ENCODE measurements around the gene AP4B1.
"Not testable (repeated sequence)": the region's sequence is repeated elsewhere in the genome, so short reads cannot be mapped to it uniquely, and the experiment has no call there.

Gene AP4B1

DNA sequence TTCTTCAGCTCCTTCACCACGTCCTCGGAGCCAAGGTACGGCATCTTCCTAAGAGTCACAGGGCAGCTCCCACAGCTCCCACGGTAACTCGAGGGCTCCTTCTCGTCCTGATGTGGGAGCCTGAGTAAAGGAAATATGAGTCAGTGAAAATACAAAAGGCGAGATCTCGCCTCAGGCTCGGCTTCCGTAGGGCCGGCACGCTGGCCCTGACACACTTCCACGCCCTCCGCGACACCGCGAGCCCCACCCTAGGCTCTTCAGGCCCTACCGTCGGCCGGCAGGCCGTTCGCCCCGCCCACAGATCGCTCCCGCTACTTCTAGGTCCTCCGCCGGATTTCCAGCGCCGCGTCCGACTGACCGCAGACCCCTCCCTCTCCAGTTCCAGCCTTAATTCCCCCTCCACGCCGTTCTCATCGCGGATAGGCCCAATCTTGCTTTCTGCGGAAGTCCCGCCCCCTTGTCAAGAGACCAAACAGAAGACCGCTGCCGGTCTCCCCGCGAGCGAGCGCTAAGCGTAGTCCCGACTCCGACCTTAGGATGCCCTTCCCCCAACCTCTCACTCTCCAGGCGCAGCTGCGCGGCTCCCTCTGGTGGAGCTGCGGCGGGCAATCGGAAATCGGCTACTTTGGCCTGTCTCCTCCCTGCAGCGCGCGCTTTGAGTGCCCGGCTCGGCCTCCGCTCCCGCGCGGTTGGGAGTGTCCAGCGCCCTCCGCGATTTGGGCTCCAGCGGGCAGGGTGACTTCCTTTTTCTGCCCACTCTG lies at the start of gene AP4B1, which contains the start of gene DCLRE1B:
Gene AP4B1, minus strand, starts transcription at position 126 of the 761 bp plus-strand sequence. Its CDS starts 82 bp downstream, at position 44.
Gene DCLRE1B, plus strand, starts transcription at position 653 of the 761 bp plus-strand sequence. CDS start 261 bp downstream, outside the sequence.
- peak; percentile 98 to 99 for DNase-seq

DNA sequence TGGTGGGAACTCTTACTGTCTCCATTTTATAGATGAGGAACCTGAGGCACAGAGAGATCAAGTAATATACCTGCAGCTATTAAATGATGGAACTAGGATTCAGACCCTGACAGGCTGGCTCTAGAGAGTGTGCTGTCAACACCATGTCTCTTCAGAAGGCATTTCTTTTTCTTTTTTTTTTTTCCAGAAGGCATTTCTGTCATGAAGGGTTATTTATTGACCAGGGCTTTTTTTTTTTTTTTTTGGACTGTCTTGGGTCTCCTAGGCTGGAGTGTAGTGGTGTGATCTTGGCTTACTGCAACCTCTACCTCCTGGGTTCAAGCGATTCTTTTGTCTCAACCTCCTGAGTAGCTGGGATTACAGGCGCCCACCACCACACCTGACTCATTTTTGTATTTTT lies 47.1 kb upstream of the AP4B1 start:
- DNase-seq = no peak

DNA sequence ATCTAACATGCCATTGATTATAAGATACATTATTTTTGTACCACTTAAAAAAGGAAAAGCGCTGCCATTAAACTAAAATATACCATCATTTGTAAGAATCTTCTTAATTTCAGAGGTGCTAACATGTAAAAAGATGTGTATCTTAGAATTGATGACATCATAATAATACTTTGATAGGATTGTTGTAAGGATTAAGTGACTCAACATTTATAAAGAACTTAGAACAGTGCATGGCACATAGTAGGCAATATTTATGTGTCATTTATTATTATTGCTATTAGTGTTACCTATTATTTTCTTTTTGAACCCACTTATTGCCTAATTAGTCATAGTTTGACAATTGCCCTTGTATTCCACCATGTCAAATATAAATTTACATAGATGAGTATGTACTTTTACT lies 46.3 kb upstream of the AP4B1 start:
- no peak for DNase-seq

DNA sequence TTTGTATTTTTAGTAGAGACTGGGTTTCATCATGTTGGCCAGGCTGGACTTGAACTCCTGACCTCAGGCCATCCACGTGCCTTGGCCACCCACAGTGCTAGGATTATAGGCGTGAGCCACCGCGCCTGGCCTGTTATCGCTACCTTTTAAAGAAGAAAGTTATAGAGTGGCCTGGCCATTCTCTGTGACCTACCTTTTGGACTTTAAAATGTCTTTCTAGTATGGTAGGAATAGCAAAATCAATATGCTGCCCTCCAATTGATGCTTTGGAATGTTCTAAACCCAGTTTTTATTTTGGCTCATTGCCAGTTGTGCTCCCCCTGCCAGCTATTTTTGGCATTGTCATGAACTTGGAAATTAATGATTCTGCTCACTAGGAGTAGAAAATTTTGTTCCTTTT lies 44.4 kb upstream of the AP4B1 start:
- no peak for DNase-seq

DNA sequence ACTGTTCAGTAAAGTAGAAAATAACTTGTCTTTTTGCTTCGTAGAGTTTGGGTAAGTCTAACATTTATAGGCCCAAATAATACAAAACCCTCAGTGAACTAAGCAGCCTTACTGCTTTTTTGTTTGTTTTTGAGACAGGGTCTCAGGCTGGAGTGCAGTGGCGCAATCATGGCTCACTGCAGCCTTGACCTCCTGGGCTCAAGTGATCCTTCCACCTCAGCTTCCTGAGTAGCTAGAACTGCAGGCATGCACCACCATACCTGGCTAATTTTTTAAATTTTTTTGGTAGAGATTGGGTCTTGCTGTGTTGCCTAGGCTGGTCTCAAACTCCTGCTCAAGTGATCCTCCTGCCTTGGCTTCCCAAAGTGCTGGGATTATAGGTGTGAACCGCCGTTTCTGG lies 43.6 kb upstream of the AP4B1 start:
- not testable (repeated sequence) for DNase-seq

DNA sequence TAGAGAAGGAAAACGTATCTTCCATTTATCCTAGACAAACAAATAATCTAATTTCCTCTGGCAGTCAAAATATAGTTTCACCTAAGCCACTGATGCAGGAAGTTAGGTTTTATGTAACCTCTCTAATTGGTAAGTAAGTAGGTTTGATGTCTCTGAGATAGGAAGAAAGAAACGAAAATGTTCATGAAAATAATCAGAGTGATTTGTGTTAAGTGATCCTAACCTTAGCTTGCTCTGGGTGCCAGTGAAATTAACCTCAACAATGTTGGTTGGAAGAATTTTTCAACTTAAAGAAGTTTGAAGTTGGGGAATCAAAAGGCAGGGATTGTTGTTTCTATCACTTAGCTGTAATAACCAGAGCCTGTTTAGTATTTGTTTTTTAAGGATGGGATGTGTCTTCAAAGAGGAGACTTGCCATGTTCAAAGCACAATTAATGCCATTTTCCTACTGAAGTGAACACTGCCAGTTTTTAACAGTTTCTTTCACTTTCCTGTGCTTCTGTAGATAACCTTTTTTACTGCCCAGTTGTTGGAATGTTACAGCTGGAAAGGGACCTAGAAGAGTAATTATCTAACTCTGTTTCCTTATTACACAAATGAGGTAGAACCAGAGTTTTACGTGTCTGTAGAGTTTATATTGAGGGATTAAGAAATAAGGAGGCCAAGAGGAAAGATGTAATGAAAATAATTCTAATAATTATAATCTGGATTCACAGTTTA lies 42.9 kb upstream of the AP4B1 start:
- DNase-seq = no peak

DNA sequence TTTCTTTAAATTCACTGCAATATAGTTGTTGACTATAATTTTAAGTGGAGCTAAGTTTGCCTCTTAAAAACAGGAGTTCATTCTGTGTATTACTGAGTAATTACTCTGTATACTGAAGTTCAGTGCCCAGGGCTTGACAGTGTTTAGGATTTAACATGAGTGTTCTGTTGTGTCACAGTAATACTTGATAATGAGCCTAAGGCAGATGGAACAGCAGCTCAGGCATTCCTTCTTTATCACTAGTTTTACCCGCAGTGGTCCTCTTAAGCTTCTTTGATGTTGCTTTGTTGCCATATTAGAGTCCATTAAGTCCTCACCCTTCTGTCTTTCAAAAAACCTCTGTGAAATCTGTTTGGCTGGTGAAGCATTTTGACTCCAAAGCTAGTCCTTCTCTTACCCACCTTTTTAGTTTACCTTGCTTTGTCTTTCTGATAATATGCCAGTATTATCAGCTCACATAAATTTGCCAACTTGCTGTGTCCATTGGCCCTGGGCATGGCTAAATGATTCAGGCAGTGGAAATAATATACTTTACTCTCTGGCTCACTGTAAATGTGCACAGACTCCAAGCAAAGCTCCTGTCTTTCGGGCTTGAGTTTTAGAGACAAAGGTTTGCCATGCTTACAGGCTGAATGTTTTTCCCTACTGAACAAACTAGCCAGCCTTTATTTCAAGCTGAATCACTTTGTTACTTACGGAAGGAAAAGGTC lies 42.2 kb upstream of the AP4B1 start:
- DNase-seq = no peak

DNA sequence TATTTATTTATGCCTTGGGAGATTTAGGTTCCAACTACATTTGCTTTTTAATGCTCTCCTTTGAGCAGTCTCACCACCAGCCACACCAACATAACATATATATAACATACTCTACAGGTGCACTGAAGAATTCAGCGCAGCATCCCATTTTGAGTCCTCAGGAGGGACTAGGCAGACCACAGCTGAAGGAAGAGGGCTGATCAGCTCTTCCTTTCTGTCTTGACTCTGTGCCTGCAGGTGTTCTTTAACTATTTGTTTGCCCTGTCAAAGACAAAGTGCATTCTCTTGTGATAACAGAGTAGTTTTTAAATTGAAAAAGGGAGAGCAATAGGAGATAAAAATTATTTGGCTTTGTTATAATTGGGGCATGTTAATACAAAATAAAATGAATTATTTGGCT lies 41.5 kb upstream of the AP4B1 start:
- no peak for DNase-seq

DNA sequence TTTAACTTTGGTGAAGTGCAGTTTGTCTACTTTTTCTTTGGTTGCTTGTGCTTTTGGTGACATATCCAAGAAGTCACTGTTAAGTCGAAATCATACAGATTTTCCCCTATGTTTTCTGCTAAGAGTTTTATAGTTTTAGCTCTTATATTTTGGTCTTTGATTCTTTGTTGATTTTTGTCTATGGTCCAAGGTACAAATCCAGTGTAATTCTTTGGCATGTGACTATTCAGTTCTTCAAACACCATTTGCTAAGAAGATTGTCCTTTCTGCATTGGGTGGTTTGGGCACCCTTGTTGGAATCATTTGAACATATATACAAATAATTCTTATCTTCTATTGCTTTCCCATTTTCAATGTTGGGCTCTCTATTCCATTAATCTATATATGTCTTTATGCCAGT lies 40.7 kb upstream of the AP4B1 start:
- no peak for DNase-seq

DNA sequence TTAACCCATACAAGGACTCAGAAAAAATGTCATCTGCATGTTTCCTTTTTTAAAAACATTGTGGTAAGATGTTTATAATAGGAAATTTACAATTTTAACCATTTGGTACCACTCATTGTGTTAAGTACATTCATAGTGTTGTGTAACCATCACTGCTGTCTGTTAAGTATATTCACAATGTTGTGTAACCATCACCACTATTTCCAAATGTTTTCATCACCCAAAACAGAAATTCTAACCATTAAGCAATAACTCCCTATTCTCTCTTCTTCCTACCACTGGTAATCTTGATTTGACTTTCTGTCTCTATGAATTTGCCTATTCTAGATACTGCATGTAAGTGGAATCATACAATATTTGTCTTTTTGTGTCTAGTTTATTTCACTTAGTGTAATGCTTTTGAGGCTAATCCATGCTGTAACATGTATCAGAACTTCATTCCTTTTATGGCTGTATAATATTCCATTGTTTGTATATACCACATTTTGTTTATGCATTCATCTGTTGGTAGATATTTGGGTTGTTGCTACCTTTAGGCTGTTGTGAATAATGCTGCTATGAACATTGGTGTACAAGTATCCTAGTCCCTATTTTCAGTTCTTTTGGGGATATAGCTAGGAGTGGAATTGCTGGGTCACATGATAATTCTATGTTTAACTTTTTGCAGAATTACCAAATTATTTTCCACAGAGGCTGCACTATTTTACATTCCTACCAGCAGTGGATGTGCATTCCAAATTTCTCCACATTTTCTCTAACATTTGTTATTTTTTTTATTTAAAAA lies 38.6 kb upstream of the AP4B1 start:
- no peak for DNase-seq

DNA sequence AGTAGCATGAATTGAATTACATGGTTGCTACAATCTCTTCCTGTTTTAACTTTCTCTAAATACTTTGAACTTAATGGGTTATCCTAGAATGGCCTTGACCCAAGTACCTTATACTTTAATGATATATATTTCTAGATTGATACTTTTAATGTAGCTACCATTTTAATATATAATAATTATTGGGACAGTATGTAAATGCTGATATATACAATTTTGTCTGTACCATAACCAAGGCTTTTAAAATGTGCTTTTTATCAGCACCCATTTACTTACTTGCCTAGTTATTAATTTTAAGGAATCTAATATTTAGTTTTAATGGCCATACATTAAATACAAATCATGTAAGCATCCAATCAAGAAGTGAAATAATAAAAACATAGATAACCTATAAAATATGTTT lies 37.9 kb upstream of the AP4B1 start:
- DNase-seq = no peak

DNA sequence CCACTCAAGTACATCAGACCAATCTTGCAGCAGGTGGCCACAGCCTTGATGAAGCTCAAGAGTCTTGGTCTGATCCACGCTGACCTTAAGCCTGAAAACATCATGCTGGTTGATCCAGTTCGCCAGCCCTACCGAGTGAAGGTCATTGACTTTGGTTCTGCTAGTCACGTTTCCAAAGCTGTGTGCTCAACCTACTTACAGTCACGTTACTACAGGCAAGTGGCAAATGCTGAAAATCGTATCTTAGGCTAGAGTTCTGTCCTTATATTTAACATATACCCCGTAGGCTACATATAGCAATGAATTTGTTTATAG lies 36.6 kb upstream of the AP4B1 start:
- no peak for DNase-seq

DNA sequence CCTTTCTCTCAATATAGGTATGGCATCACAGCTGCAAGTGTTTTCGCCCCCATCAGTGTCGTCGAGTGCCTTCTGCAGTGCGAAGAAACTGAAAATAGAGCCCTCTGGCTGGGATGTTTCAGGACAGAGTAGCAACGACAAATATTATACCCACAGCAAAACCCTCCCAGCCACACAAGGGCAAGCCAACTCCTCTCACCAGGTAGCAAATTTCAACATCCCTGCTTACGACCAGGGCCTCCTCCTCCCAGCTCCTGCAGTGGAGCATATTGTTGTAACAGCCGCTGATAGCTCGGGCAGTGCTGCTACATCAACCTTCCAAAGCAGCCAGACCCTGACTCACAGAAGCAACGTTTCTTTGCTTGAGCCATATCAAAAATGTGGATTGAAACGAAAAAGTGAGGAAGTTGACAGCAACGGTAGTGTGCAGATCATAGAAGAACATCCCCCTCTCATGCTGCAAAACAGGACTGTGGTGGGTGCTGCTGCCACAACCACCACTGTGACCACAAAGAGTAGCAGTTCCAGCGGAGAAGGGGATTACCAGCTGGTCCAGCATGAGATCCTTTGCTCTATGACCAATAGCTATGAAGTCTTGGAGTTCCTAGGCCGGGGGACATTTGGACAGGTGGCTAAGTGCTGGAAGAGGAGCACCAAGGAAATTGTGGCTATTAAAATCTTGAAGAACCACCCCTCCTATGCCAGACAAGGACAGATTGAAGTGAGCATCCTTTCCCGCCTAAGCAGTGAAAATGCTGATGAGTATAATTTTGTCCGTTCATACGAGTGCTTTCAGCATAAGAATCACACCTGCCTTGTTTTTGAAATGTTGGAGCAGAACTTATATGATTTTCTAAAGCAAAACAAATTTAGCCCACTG lies 36.0 kb upstream of the AP4B1 start:
- DNase-seq = no peak

DNA sequence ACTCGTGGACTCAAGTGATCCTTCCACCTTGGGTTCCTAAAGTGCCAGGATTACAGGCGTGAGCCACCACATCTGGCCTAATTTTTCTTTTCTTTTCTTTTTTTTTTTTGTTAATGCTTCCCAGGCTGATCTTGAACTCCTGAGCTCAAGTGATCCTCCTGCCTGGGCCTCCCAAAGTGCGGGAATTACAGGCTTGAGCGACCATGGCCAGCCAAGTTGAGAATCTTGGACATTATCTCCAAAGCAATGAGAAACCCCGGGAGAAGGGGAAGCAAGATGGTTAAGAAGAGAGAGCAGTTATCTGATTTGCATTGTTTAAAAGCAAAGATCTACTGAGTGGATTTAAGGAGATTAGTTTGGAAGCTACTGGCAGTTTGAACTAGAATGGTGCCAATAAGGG lies 33.6 kb upstream of the AP4B1 start:
- no peak for DNase-seq

DNA sequence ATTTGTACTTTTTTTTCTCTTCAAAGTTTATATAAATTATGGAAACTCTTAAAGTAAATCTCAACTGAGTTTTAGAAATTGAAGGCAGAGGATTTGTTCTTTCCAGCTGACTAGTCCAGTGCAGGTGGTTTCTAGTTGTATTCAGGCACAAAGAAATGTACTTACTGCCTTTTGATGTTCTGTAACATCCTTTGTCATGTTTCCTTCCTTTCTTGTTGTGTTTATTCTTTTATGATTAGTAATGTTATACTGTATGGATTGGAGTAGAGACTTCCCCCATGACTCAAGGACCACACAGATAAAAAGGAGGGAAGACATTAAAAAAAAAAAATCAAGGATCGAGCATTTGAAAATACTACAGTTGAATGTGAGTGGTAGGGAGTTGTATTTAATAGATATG lies 32.5 kb upstream of the AP4B1 start:
- DNase-seq = peak in 1 of 2 donors; percentile 8

DNA sequence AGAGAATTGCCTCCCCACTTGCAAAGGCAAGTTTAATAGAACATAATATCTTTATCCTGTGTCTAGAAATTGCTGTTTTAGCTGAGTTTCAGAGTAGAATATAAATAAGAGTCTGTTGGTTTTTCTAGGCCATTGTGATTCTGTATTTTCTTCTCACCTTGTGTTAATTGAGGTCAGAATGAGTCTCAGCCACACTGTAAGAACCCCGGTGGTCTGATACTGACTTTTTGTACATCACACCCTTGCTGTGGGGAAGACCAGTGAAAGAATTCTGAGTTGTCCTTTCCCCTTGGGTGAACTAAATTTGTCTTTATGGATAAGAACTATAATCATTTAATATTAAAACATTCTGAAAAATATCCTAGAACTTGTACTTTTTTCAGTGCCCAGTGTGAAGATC lies 31.4 kb upstream of the AP4B1 start:
- no peak for DNase-seq

DNA sequence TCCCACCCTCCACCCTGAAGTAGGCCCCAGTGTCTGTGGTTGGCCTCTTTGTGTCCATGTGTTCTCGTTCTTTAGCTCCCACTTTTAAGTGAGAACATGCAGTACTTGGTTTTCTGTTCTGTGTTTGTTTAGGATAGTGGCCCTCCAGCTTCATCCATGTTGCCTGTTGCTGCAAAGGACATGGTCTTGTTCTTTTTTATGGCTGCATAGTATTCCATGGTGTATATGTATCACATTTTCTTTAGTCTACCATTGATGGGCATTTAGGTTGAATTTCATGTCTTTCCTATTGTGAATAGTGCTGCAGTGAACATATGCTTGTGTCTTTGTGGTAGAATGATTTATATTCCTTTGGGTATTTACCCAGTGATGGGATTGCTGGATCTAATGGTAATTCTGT lies 30.6 kb upstream of the AP4B1 start:
- DNase-seq = no peak

DNA sequence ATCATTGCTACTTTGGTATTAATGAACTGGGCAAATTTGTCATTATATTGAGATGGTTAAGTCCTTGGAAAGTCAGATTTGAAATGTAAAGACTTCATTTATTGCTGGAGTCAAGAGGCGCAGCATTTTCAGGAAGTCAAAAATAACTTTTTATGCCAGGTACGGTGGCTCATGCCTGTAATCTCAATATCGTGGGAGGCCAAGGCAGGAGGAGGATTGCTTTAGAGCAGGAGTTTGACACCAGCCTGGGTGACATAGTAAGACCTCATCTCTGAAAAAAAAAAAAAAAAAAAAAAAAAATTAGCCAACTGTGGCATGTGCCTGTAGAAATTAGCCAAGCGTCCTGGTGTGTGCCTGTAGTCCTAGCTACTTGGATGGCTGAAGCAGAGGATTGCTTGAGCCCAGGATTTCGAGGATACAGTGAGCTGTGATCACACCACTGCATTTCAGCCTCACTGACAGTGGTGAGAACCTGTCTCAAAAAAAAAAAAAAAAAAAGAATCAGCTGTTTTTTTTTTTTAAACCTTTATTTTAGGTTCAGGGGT lies 30.0 kb upstream of the AP4B1 start:
- DNase-seq = no peak

DNA sequence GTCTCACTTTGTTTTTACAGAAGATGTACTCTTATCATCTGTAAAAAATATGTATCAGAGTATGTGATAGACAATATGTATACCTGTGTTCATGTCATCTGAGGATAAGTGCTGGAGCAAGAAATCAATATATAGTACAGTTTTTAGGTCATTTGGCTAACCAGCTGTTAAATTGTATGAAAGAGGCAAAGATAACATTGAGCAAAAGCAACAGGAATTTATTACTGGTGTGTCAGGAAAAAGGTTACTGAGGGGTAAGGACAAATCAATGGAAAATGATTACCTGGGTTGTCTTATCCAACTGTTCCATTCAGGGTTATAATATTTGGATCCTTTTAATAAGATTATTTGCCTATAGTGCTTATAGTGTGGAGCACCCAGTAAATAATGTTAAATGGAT lies 29.4 kb upstream of the AP4B1 start:
- no peak for DNase-seq

DNA sequence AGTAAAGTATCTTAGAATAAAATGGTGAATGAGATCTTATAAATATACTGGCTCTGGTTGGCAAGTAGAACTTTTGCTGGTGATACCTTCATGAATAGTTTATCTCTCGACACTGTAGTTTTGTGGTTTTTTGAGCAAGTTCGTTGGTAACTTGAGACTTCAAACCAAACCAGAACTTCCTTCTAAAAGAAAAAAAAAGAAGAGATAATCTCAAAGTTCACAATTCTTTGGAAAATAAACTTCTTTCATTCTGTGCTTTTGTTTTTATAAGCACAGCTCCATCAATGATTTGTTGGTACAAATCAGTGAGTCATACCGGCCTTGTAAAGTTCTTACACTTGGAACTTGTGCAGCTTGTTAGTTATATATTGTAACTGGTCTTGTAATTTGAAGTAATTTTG lies 26.9 kb upstream of the AP4B1 start:
- no peak for DNase-seq

DNA sequence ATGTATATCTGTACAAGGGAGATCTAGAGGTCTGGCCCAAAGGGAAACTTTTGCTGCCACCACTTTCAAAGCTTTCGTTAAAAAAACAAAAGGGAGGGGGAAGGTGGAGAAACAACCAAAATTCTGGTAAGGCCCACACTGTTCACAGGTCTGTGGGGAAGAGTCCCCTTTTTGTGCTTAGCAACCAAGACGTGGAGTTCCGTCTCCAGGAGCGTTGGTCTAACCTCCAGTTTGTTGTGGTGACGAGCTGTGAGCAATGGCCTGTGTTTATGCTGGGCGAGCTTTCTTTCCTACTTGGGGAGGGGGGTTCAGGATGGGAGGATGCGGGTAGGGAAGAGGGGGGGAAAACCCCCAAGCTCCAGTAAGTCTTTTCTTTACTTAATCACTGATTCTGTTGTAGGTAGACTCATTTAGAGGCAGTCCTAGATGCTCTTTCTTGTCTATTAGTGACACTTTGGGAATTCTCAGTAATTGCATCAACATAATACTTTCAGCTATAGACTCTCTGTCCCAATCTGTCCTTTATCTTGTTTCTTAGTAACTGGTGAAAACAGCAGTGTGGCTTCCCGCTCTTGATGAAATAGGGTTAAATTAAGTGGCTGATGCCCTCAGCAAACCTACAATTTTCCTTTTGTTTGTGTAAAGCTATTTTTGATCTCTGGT lies 26.0 kb upstream of the AP4B1 start:
- peak; percentile 51 to 63 for DNase-seq

Measured in bone marrow (tissue), 2 donors.